Right lobe of liver (tissue), 4 donors: ENCODE results near the gene ALDOC.

Experiments
- CTCF ChIP-seq, 4 donors: fragments of 200-600 bp in 3 of 4; fragments of 450-650 bp in 1 of 4; IDR thresholded peaks; one replicate each; pipeline versions ENCODE4 v1.5.1 to v1.8.0; 2016 to 2022; ENCODE audit warnings: antibody characterized with exemption in 4 of 4, mild to moderate bottlenecking in 2 of 4
- POLR2A ChIP-seq: fragments of 450-650 bp; IDR thresholded peaks from one replicate; pipeline ENCODE4 v1.6.1; 2017; ENCODE audit warnings: antibody characterized with exemption, mild to moderate bottlenecking
- donor health status: DM: no; HTN: no; CAD: no.
- donor health status: DM: no; HTN: no; CAD: no.
- donor health status: DM: no; HTN: yes; CAD: no.

GRCh38 chr17:28555022-28555421 is 21.7 kb downstream of the ALDOC start:
- no peak for TF ChIP-seq CTCF (IDR thresholded peaks at IDR 0.05)
- TF ChIP-seq POLR2A = no peak
